ENCODE results near the gene ITGA2B.

DNA sequence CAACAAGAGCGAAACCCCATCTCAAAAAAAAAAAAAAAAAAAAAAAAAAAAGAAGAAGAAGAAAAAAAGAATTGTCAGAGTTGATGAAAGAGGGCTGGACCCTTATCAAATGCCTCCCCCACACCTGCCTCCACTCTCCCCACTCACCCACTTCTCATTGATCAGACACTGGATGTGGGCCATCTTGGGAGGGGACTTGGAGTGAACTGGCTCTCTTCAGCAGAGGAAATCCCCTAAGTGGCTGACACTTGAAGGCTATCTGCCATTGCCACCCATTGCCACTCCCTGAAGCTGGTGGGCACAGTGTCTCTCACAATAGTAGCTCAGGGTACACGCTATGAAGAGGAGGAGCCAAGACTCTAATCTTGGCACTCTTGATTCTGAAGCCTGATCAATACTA is 1.6 kb downstream of the ITGA2B start:
- TF ChIP-seq, protein P1, sequence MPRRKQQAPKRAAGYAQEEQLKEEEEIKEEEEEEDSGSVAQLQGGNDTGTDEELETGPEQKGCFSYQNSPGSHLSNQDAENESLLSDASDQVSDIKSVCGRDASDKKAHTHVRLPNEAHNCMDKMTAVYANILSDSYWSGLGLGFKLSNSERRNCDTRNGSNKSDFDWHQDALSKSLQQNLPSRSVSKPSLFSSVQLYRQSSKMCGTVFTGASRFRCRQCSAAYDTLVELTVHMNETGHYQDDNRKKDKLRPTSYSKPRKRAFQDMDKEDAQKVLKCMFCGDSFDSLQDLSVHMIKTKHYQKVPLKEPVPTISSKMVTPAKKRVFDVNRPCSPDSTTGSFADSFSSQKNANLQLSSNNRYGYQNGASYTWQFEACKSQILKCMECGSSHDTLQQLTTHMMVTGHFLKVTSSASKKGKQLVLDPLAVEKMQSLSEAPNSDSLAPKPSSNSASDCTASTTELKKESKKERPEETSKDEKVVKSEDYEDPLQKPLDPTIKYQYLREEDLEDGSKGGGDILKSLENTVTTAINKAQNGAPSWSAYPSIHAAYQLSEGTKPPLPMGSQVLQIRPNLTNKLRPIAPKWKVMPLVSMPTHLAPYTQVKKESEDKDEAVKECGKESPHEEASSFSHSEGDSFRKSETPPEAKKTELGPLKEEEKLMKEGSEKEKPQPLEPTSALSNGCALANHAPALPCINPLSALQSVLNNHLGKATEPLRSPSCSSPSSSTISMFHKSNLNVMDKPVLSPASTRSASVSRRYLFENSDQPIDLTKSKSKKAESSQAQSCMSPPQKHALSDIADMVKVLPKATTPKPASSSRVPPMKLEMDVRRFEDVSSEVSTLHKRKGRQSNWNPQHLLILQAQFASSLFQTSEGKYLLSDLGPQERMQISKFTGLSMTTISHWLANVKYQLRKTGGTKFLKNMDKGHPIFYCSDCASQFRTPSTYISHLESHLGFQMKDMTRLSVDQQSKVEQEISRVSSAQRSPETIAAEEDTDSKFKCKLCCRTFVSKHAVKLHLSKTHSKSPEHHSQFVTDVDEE (CRISPR knock-in tag; IDR thresholded peaks at IDR 0.05), result no peak
- TF ChIP-seq BACH2 (CRISPR knock-in tag; IDR thresholded peaks at IDR 0.05; ENCODE audit: borderline replicate concordance) (no peak), TOX (CRISPR knock-in tag; IDR thresholded peaks at IDR 0.05; ENCODE audit: borderline replicate concordance) (no peak), PPARA (CRISPR knock-in tag; IDR thresholded peaks at IDR 0.05; ENCODE audit: borderline replicate concordance) (no peak), CSDC2 (CRISPR knock-in tag; IDR thresholded peaks at IDR 0.05) (no peak)
- TF ChIP-seq, protein P2, sequence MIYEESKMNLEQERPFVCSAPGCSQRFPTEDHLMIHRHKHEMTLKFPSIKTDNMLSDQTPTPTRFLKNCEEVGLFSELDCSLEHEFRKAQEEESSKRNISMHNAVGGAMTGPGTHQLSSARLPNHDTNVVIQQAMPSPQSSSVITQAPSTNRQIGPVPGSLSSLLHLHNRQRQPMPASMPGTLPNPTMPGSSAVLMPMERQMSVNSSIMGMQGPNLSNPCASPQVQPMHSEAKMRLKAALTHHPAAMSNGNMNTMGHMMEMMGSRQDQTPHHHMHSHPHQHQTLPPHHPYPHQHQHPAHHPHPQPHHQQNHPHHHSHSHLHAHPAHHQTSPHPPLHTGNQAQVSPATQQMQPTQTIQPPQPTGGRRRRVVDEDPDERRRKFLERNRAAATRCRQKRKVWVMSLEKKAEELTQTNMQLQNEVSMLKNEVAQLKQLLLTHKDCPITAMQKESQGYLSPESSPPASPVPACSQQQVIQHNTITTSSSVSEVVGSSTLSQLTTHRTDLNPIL (CRISPR knock-in tag; IDR thresholded peaks at IDR 0.05; ENCODE audit: low read depth), result no peak
- TF ChIP-seq, protein P3, sequence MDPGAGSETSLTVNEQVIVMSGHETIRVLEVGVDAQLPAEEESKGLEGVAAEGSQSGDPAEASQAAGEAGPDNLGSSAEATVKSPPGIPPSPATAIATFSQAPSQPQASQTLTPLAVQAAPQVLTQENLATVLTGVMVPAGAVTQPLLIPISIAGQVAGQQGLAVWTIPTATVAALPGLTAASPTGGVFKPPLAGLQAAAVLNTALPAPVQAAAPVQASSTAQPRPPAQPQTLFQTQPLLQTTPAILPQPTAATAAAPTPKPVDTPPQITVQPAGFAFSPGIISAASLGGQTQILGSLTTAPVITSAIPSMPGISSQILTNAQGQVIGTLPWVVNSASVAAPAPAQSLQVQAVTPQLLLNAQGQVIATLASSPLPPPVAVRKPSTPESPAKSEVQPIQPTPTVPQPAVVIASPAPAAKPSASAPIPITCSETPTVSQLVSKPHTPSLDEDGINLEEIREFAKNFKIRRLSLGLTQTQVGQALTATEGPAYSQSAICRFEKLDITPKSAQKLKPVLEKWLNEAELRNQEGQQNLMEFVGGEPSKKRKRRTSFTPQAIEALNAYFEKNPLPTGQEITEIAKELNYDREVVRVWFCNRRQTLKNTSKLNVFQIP (CRISPR knock-in tag; IDR thresholded peaks at IDR 0.05; ENCODE audit: borderline replicate concordance, low read depth), result no peak
- TF ChIP-seq, protein P4, sequence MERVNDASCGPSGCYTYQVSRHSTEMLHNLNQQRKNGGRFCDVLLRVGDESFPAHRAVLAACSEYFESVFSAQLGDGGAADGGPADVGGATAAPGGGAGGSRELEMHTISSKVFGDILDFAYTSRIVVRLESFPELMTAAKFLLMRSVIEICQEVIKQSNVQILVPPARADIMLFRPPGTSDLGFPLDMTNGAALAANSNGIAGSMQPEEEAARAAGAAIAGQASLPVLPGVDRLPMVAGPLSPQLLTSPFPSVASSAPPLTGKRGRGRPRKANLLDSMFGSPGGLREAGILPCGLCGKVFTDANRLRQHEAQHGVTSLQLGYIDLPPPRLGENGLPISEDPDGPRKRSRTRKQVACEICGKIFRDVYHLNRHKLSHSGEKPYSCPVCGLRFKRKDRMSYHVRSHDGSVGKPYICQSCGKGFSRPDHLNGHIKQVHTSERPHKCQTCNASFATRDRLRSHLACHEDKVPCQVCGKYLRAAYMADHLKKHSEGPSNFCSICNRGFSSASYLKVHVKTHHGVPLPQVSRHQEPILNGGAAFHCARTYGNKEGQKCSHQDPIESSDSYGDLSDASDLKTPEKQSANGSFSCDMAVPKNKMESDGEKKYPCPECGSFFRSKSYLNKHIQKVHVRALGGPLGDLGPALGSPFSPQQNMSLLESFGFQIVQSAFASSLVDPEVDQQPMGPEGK (CRISPR knock-in tag; IDR thresholded peaks at IDR 0.05; ENCODE audit: borderline replicate concordance), result no peak

Measured in SK-N-SH treated with all-trans-retinoic acid at 6 μM for 48 hours (cell line).